ENCODE measurements around the gene IGF2R.

GRCh38 chr6:159983641-159984080 lies 14.8 kb downstream of the IGF2R start:
- TF ChIP-seq EZH2phosphoT487 (IDR thresholded peaks at IDR 0.05; ENCODE audit: insufficient read depth, low read depth) (no peak), EZH2 (IDR thresholded peaks at IDR 0.05; ENCODE audit: insufficient read depth, poor library complexity, severe bottlenecking) (no peak)
